T47D (cell line): Measurements from ENCODE around the gene CCNQ.

Experiments
- DNase-seq, 2 experiments: peaks; one replicate each; pipeline versions ENCODE4 v3.0.0 to v3.0.0-alpha.2; 2011 to 2012; ENCODE audit warnings: low read depth in 1 of 2, low spot score in 1 of 2
- JUND ChIP-seq: IDR thresholded peaks from 2 replicates; pipeline ENCODE4 v1.6.1; 2012; ENCODE audit warnings: low read depth
- in situ Hi-C: cut with HindIII; loops from 2 replicates; pipeline ENCODE4 v1.10.0; 2016; ENCODE audit warnings: low sequenced_read_pairs, low pct_unique_long_range_greater_than_20kb

CCNQ gene

DNA sequence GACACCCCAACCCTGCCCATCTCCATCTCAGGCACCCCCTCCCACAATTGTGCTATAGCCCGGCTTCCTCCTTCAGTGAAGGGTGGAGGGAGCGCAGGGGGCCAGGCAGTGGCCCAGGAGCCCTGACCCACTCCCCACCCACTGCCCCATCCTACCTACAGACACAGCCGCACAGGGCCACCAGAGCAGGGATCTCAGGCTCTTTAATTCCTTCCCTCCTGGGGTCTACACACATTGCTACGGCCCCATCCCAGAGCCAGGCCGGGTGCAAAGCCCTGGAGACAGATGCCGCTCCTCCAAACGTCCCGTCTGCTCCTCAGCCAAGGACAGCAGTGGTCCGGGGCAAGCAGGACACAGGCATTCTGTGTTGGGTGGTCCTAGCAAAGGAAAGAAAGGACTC, 35.3 kb upstream of the CCNQ start:
- in situ Hi-C loops: no loop called here
- DNase-seq: no peak
- TF ChIP-seq JUND: no peak

DNA sequence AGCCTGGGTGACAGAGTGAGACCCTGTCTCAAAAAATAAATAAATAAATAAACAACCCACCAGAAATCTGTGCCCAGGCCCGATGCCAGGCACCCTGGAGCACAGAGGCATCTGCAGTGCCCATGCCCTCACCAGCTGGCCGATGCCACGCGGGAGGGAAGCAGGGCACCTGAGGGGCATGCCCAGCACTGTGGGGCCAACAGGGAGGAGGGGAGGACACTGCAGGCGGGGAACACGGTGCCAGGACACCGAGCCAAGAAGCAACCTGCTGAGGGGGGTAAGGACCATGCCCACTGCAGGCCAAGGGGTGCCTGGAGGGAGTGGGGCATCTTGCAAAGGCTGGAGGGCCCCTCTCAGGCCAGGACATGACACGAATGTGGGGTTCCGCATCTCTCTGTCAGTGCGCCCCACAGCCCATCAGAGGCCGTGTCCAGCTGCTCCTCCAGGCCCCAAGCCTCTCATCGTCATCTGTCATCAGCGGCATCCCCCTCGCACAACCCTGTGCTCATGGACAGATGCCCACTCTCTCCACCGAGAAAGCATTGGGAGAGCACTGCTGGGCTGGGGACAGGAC, 34.8 kb upstream of the CCNQ start:
- no peak for TF ChIP-seq JUND
- in situ Hi-C loops: no loop called here
- DNase-seq: no peak

DNA sequence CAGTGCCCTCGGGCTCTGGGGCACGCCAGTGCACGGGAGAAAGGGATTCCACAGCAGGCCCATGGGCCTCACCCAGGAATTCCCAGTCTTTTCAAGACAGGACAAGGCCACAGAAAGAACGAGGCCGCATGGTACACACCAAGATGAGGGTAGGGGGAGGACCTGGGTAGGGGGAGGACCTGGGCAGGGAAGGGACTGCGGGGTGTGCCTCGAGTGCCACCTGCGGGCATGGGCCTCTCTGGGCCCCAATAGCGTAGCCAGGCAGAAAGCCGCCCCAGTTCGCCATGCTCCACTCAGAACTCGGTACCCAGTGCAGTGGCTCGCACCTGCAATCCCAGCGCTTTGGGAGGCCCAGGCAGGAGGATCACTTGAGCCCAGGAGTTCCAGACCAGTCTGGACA, 34.1 kb upstream of the CCNQ start:
- TF ChIP-seq JUND: no peak
- DNase-seq: no peak
- in situ Hi-C loops: no loop called here

DNA sequence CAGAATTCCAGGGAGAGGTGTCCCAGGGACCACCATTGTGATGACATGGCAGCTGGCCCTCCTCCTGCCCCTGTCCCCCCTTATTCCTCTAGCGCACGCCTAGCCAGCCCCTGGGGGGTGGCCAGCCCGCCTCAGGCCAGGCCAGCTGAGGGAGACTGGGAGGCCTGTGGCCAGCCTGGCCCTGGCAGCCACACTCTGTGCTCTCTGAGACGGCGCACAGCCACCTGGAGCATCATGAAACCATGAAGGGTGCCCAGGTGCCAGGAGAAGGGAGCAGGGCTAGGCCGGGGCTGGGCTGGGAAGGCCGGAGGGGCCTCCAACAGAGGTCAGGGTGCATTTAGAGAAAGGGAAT, 33.6 kb upstream of the CCNQ start:
- TF ChIP-seq JUND: no peak
- in situ Hi-C loops: no loop called here
- no peak for DNase-seq

DNA sequence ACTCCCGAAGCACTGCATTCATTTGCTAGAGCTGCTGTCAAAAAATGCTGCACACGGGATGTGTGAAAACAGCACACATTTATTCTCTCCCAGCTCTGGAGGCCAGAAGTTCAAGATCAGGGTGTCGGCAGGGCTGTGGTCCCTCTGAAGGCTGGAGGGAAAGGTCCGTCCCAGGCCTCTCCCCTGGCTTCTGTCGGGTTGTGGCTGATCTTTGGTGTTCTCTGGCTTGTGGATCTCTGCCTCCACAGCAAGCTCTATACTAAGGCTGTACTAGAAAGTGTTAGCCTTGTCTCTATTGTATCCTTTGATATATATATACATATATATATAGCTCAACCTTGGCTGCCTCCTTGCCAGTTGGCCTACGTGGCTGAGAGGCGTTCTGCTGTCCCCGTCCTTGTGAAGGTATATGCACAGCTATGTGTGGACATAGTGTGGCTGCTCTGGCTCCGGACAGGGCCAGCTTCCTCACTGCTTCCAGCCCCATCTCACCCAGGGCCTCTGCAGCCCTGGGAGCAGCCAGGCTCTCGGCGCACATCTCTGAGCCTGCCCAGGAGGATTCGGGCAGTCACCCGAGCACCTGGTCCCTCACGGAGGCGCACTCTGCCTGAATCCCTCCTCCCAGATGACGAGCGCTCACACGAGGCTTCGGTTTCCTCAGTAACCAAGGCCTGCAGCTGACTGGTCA, 33.1 kb upstream of the CCNQ start:
- no peak for TF ChIP-seq JUND
- in situ Hi-C loops: no loop called here
- no peak for DNase-seq

DNA sequence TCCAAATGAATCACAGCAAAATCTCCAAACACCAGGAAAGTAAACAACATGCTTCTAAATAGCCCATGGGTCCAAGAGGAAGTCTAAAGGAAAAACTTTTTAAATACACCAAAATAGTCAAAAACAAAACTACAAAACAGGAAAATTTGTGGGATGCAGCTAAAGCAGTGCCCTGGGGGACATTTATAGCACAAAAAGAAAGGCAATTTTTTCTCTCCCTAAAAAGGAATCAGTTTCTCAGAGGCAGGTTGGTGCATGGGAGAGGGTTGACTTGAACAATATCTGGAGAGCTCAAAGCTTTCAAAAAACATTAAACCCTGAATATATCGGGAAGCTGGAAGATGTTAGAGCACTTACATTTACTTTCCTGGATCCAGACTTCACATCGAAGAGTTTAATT, 32.4 kb upstream of the CCNQ start:
- TF ChIP-seq JUND: no peak
- DNase-seq: no peak
- in situ Hi-C loops: no loop called here

DNA sequence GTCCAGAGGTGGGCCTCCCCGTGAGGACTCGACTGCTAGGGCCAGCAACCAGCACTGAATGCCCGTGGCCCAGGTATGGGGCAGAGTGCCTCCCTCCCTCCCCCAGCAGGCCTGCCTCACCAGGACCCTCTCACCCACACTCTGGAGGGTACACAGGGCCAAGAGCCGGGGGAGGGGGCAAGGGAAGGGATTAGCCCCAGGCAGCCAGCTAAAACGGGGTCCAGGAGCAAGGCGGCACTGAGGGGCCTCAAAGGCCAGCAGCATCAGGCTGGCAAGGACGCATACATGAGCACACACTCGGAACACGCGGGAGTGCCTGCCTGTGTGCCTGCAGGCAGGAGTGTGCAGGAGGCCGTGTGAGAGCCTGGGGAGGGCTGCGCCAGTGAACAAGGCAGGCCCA, 29.7 kb upstream of the CCNQ start:
- TF ChIP-seq JUND: no peak
- in situ Hi-C loops: no loop called here
- no peak for DNase-seq

DNA sequence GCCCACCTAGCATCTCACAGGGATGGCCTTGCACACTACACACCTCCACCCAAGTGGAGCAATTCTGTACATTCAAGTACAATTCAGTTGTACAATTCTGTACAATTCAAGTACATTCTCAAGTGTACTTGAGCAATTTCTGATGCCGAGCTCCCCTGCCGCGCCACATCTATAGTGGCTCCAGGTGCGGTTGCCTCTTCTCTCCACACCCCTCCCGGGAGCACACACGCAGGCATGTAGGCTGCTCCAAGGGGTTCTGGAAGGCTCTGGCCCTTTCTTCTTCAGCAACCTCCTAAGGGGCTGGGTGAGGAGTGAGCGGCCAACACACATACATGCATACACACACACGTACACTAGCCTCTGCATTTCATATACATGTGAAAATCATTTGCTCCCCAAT, 29.2 kb upstream of the CCNQ start:
- in situ Hi-C loops: no loop called here
- DNase-seq: no peak
- no peak for TF ChIP-seq JUND

DNA sequence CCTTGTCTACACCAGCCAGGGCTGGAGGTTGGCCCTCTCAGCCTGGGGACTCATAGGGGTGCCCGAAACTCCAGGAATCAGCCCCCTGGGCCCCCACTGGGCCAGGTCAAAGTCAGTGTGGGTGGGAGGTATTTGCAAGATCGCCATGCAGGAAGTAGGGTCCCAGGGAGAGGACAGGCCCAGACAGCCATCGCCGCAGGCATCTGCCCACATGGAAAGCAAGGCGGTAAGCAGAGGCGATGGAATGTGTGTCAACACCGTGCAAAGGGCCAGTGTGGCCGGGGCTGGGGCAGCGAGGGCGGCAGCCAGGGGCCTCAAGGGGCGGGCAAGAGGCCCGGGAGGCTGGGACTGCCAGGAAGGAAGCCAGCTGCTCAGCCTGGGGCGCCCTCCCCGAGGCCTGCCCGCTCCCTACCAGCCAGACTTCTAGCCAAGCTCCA, 28.8 kb upstream of the CCNQ start:
- in situ Hi-C loops: no loop called here
- TF ChIP-seq JUND: no peak

DNA sequence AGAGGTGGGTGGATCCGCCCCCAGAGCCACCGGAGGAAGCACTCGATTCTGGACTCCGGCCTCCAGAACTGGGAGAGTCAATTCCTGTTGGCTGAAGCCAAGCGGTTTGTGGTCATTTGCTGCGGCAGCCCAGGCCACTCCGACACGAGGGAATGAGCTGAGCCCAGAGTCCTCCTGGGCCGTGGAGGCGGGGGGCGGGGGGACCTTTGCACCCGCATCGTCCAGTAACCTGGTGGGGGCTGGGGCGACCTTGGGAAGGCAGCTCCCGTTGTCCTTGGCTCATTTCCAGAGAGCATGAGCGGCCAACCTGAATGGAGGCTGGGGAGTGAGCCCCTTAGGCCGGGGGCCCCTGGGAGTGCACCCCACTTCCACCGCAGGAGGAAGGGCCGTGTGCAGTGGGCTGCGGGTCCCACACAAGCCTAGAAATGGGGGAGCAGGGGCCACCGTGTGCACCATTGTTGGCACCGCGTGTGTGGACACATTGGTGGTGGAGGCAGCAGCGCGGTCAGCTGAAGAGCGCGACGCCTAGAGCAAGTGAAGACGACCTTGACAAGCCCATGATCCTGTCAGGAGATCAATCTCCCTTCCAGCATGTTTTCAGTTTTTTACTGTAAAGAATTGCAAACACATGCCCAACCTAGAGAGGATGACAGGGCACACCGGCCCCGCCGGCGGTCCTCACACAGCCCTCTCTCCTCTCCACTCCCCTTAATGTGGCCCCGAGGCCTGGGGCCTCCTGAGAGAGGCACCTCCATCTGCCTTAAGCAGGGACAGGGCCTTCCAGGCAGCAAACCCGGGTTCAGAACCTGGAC, 28.1 kb upstream of the CCNQ start:
- no peak for DNase-seq
- in situ Hi-C loops: no loop called here

More for the DNA sequence above, 28.8 kb upstream of the CCNQ start:
- no peak for DNase-seq

DNA sequence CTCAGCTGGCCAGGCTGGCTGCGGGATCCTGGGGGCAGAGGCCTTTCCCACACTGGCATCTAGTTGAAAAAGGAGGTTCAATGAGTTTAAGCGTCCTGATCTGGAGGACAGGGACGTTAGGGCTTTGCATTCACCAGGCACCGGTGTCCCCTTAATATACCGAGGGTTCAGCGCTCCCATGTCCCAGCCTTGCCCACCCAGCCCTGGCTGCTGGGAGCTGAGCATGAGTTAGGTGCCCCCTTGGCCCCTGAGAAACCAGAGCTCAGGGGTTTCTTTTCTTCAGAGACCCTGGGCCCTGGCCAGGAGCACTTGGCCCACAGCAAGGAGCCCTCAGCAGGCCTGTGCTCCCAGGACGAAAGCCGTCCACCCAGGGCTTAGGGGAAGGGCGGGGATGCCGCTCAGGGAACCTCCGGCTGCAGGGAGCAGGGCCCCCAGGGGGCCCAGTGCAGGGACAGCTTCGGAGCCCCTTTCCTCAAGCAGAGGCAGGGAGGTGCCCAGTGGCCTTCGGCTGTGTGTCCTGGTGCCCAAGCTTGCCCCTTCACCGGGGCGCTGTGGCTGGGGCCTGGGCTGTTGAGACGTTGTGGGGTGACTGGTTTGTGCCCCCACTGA, 27.2 kb upstream of the CCNQ start:
- TF ChIP-seq JUND: no peak
- no peak for DNase-seq
- in situ Hi-C loops: no loop called here

More for the DNA sequence above, 28.1 kb upstream of the CCNQ start:
- TF ChIP-seq JUND: no peak

DNA sequence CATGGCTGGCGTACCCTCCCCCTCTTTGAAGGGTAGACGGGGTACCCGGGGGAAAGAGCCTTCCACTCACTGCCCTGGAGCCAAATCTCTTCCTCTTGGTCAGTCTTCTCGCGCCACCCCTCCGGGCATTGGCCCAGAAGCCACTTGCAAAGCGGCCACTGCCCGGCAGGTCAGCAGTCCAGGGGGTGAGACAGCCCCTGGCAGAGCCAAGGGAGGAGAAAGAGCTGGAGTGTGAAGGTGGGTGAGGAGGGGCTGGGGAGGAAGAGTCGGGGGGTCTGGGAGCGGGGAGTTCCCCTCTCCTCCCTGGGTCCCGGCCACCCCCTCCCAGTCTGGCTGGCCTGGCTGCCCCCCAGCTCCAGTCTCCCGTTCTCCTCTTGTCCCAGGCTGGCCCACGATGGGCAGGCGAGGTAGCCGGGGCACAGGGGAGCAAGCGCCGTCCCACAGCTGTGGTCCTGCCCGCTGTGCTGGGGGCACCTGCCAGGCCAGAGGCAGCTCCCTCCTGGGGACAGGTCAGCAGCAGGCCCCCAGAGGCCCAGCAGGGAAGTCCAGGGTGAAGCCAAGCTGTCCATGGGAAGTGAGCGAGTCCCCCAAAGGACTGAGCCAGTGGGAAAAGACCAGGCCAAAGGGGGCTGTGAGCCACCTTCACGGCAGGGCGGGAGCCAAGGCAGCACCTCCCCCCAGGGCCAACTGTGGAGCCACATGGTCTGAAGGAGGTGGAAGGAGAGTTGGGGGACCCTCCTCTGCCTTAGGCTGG, 26.5 kb upstream of the CCNQ start:
- no peak for DNase-seq
- in situ Hi-C loops: no loop called here
- TF ChIP-seq JUND: no peak
